NB4 (cell line): ENCODE measurements around the gene RPS6KL1.

ENCODE experiments used
- DNase-seq: peaks from one replicate; pipeline ENCODE4 v3.0.0; 2010; ENCODE audit warnings: low read depth
- H3K4me3 ChIP-seq: one replicate; pipeline ENCODE4 v1.5.1; 2011; ENCODE audit warnings: mild to moderate bottlenecking, low read depth, low read length, moderate library complexity
- CTCF ChIP-seq: IDR thresholded peaks from one replicate; pipeline ENCODE4 v1.5.1; 2012; ENCODE audit warnings: low read depth, low read length
- MAX ChIP-seq: IDR thresholded peaks from 2 replicates; pipeline ENCODE4 v1.6.1; 2011; ENCODE audit warnings: low read depth, low read length
- MYC ChIP-seq: IDR thresholded peaks from 2 replicates; pipeline ENCODE4 v1.6.1; 2011; ENCODE audit warnings: low read depth, low read length
- POLR2A ChIP-seq: IDR thresholded peaks from 2 replicates; pipeline ENCODE4 v1.6.1; 2011; ENCODE audit warnings: mild to moderate bottlenecking; ENCODE audit not compliant: insufficient read length; ENCODE audit errors: extremely low read depth

RPS6KL1 gene

DNA sequence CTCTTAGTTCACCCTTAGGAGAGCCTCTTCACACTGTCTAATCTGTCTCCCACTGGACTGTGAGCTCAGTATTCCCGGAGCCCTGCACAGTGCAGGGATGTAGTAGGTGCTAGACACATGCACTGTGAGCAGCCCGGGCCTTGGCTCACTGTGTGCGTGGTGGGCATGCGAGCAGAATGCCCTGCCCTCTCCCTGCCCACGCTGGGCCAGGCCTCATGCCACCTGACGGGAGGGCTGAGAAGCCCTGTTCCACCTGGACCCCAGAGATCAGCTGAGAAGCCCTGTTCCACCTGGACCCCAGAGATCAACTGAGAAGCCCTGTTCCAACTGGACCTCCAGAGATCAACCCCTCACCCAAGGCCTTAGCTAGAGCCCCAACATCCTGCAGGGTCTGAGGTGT lies 10.9 kb downstream of the RPS6KL1 start:
- TF ChIP-seq MYC, result no peak
- no peak for TF ChIP-seq MAX
- TF ChIP-seq CTCF, result no peak
- no peak for TF ChIP-seq POLR2A
- DNase-seq, result no peak
- no peak overlapping the region for H3K4me3 ChIP-seq

DNA sequence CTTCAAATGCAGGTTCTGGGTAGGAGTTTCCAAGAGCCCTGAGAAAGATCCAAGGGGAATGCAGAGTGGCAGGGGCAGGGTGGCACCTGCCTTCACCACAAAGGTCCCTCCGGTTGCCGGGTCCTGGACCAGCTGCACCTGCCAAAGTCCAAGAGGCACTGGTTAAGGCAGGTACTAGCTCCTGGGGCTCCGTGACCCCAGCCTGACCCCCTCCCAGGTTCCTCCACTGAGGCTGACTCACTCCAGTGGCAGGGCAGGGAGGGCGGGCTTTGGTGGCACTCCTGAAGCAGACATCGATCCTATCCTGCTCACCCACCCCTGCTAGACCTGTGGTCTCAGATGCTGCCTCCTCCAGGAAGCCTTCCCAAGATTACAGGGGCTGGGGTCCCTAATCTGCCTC lies 11.4 kb downstream of the RPS6KL1 start:
- DNase-seq, result no peak

DNA sequence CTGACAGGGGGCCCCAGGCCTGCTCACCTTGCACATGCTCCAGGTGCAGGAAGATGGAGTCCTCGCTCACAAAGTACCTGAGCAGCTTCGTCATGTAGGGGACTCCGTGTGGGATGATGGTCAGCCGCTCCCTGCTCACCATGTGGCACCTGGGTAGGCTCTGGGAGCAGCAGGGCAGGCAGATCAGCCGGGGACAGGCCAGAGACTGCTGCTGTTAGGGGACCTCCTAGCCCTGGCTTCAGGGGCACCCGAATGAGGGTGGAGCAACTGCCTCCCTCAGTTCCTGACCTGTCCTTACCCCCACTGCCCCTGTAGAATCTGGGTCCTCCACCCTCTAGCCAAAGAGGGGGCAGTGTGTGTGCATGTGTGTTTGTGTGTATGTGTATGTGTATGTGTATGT lies 11.8 kb downstream of the RPS6KL1 start:
- no peak for TF ChIP-seq POLR2A
- TF ChIP-seq MAX, result no peak
- TF ChIP-seq MYC, result no peak
- no peak for TF ChIP-seq CTCF
- no peak overlapping the region for H3K4me3 ChIP-seq
- no peak for DNase-seq

More for the DNA sequence above, 11.4 kb downstream of the RPS6KL1 start:
- no peak overlapping the region for H3K4me3 ChIP-seq
- TF ChIP-seq POLR2A, result no peak
- TF ChIP-seq MAX, result no peak
- TF ChIP-seq MYC, result no peak
- no peak for TF ChIP-seq CTCF

- TF ChIP-seq MAX (no peak), CTCF (no peak), POLR2A (no peak), MYC (no peak)
- DNase-seq, result no peak
- H3K4me3 ChIP-seq, result no peak overlapping the region
Observed at GRCh38 chr14:74910556-74910955, 12.5 kb downstream of the RPS6KL1 start.

- DNase-seq, result no peak
- no peak for TF ChIP-seq MYC
- no peak for TF ChIP-seq POLR2A
- no peak for TF ChIP-seq CTCF
- no peak for TF ChIP-seq MAX
- H3K4me3 ChIP-seq, result no peak overlapping the region
Observed at GRCh38 chr14:74909911-74910310, 13.1 kb downstream of the RPS6KL1 start.

DNA sequence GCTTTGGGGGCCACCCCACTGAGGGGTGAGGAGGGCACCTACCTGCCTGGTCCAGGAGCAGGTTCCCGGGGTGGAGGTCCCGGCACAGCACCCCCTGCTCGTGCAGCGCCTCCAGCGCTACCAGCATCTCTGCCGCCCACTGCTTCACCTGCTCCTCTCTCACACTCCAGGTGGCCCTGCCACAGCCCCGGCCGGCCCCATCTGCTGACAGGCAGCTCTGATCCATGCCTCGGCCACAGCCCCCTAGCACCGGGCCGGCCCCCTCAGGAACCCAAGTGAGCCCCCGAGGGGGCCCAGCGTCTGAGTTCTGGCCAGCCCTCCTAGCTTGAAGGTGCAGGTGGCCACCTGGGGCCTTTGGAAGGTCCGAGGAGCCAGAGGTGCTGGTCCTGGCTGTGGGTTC lies 13.6 kb downstream of the RPS6KL1 start:
- H3K4me3 ChIP-seq, result no peak overlapping the region
- no peak for DNase-seq
- TF ChIP-seq CTCF, result no peak
- no peak for TF ChIP-seq POLR2A
- no peak for TF ChIP-seq MAX
- TF ChIP-seq MYC, result no peak
